Lower leg skin (tissue), 3 donors: ENCODE data around the gene ULK2.

Experiments used
- CTCF ChIP-seq, 3 donors: fragments of 450-650 bp; IDR thresholded peaks; one replicate each; pipeline ENCODE4 v1.5.1; 2016; ENCODE audit warnings: antibody characterized with exemption in 3 of 3, mild to moderate bottlenecking in 3 of 3, moderate library complexity in 2 of 3
- POLR2A ChIP-seq, 2 donors: fragments of 450-650 bp; IDR thresholded peaks; one replicate each; pipeline ENCODE4 v1.6.1; 2016 to 2017; ENCODE audit warnings: antibody characterized with exemption in 2 of 2, mild to moderate bottlenecking in 1 of 2, moderate library complexity in 1 of 2

- TF ChIP-seq POLR2A (IDR thresholded peaks at IDR 0.05) (no peak), CTCF (IDR thresholded peaks at IDR 0.05) (no peak)
Measured at GRCh38 chr17:19911033-19911432, 43.3 kb upstream of the ULK2 start.
